Hindlimb muscle (tissue), 1 donor: ENCODE data around the gene FOXO3. TPM values are rescaled to one million over a fixed set of nuclear protein-coding genes. Genes with fewer than 3 reads are reported as not detected.

Experiments used
- DNase-seq: peaks from one replicate; pipeline ENCODE4 v3.0.0-alpha.2; 2013
- polyA plus RNA-seq: library from polyadenylated mRNA; unstranded; fragments of 120-200 nt; gene quantifications from one replicate; pipeline ENCODE4 v1.2.1, GENCODE V29; 2013; ENCODE audit not compliant: insufficient read length

FOXO3 gene
- polyA plus RNA-seq, 1 donor: 35.1 TPM

GRCh38 chr6:108715832-108716231, 155.1 kb downstream of the FOXO3 start:
- no peak for DNase-seq

GRCh38 chr6:108716801-108717791, 156.4 kb downstream of the FOXO3 start:
- DNase-seq: no peak

GRCh38 chr6:108719477-108719876, 158.8 kb downstream of the FOXO3 start:
- DNase-seq: no peak

GRCh38 chr6:108720827-108721226, 160.1 kb downstream of the FOXO3 start:
- DNase-seq: no peak

- no peak for DNase-seq
These were observed 160.6 kb downstream of the FOXO3 start for GRCh38 chr6:108721286-108721685.

GRCh38 chr6:108723594-108723993, 162.9 kb downstream of the FOXO3 start:
- DNase-seq: no peak

GRCh38 chr6:108726726-108727339, 166.1 kb downstream of the FOXO3 start:
- DNase-seq: no peak

- DNase-seq: no peak
These were observed 167.4 kb downstream of the FOXO3 start for GRCh38 chr6:108727966-108728730.

- no peak for DNase-seq
These were observed 168.1 kb downstream of the FOXO3 start for GRCh38 chr6:108728826-108729225.

- no peak for DNase-seq
These were observed 170.2 kb downstream of the FOXO3 start for GRCh38 chr6:108730635-108731515.

GRCh38 chr6:108732091-108732870, 171.6 kb downstream of the FOXO3 start:
- DNase-seq: no peak

- DNase-seq: no peak
These were observed 172.3 kb downstream of the FOXO3 start for GRCh38 chr6:108733051-108733450.

- DNase-seq: no peak
These were observed 173.1 kb downstream of the FOXO3 start for GRCh38 chr6:108733706-108734265.
